Fibroblast of skin of left biceps (primary cell): ENCODE results near the gene PIAS4.

Experiments
- DNase-seq, 2 experiments: peaks; one replicate each; pipeline ENCODE4 v3.0.0-alpha.2; 2013; ENCODE audit warnings: low read depth in 2 of 2

PIAS4 gene

DNA sequence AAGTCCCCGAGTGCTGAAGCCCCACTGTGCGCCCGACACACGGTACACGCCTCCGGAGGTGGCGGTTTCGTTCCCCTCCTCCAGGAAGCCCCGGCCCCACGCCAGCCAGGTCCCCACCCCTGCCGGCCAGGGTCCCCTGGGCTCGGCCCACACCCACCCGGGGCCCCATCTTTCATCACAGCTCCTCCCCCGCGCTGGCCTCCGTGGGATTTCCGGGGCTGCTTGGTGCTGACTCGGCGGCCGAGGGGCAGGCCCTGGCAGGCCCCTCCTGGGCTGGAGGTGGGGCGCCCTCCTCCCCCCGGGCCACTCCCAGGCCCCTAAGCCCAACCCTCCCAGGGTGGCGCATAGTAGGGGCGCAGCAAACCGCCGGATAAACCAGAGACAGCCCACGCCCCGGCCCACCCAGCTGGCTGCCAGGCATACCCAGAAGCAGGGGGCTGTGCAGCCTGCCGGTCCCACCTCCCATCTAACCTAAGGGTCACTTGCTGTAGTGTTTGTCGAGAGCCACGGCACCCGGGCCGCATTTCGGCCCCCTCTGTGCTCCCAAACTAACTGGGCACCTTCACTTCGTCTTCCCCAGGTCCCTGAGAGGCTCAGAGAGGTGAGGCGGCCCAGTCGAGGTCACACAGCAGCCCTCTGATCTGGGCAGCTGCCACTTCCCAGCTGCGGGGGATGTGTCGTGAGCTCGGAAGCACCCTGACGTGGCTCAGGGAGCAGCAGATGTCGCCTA lies 52.5 kb downstream of the PIAS4 start:
- DNase-seq: no peak

- no peak for DNase-seq
Measured at GRCh38 chr19:4060621-4061177, 53.2 kb downstream of the PIAS4 start.

GRCh38 chr19:4061178-4061682 lies 53.7 kb downstream of the PIAS4 start:
- no peak for DNase-seq

DNA sequence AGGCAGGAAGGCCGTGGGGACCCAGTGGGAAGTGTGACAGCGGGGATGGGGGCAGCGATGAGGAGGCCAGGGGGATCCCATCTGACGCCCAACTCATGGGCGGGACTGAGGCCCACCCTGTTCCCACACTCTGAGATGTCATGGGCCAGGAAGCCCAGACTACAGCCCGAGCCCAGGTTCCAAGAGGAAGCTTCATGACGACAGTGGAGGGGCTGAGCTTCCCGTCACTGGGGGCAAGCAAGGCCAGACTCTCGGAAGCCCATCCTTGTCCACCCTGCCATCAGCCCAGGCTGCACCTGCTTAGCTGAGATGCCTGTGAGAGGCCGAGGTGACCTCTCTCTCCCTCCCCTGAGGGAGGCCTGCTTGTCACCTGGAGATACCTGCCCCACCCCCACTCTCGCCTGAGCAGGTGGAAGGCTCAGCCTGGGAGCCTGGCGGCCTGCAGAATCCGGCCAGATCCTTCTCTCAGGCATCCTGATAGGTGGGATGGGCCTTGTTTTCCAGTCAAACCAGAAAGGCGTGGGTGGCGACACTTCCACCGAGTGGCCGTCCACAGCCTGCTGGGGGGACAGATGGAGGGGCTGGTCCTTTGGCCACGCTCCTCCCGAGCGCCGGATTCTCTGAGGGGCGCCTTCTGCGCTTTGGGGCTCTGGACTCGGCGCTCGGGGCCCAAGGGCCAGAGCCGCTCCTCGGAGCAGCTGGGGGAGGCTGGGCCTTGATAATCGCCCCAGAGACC lies 54.3 kb downstream of the PIAS4 start:
- DNase-seq: no peak

DNA sequence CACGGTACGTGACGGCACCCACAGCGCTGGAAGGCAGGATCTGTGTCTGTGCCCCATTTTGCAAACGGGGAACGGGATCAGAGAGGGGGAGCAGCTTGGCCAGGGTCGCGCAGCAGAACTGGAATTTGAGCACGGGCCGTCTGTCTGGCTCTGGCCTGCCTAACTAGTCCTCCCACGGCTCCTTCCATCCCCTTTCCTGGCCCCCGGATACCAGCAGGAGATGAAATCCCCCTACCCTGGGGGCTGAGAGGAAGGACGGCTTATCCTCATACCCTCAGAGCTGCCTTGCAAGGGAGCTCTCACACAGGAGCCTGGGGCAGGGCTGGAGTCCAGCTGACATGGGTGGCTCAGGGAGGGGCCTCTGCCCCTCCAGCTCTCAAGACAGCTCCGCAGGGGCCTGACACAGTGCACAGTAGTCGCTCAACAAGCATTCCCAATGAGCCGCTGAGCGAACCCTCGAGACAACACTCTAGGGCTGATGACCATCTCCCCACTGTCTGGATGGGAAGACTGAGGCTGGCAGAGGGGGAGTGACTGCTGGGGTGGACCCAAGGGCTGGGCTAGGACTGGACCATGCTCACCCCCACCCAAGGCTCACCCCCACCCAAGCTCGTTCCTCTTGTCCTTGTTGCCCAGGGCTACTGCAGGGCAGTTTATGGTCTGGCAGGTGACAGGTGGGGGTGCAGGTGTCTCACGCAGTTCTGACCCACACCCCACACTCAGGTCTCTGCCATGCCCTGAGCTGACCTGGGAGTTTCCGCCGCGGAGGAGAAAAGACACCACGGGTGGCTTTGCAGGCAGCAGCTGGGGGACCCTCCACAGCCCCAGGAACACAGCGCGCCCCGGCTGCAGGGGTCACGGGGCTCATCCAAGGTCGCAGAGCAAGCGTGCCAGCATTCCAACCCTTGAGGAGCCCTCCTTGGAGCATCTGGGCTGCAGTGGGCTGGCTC lies 55.2 kb downstream of the PIAS4 start:
- no peak for DNase-seq

DNA sequence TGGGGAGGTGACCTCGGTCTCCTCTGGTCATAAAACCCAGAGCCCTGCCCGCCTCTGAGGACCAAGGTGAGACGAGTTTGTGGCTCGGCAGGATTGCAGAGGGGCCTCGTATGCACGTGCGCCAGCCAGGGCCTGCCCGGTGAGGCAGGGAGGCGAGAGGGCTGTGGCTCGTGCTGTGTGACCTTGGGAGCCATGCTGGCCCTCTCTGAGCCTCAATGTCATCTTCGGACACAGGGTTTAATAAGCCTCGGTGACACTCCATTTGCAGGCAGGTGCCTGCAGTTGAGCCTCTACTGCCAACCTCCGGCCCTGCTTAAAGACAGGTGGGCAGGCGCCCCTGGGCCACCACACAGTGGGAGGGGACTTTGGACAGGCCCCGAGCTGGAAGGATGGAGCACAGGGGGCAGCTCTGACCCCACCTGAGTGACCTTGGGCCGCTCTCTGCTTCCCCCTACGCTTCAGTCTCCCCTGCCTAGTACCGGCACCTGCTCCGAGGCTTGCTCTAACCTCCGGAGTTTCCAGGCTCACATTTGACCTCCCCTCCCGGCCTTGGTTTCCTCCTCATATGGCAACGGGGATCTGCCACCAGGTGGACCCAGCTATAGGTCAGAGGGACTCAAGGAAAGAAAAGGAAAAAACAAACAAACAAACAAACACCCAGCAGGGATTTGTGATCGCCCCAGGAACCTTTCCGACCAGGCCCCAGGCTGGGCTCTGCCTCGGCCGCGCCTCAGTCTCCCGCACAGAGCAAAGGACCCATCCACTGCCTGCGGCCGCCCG lies 56.0 kb downstream of the PIAS4 start:
- DNase-seq: no peak

DNA sequence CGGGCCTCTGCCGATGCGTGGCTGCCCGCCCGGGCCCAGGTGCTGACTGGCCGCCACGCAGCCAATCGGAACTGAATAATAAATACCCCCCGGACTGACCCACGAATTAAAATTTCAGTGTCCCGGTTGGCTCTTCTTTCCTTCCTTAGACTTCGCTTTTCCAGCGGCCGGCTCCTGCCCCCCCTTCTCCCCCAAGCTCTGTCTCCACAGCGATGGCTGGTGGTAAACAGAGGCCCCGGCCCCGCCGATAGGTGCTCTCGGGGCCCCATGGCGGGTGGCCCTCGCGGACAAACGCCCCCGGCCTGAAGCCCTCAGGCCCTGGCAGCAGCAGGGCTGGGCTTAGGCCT lies 56.6 kb downstream of the PIAS4 start:
- DNase-seq: no peak

DNA sequence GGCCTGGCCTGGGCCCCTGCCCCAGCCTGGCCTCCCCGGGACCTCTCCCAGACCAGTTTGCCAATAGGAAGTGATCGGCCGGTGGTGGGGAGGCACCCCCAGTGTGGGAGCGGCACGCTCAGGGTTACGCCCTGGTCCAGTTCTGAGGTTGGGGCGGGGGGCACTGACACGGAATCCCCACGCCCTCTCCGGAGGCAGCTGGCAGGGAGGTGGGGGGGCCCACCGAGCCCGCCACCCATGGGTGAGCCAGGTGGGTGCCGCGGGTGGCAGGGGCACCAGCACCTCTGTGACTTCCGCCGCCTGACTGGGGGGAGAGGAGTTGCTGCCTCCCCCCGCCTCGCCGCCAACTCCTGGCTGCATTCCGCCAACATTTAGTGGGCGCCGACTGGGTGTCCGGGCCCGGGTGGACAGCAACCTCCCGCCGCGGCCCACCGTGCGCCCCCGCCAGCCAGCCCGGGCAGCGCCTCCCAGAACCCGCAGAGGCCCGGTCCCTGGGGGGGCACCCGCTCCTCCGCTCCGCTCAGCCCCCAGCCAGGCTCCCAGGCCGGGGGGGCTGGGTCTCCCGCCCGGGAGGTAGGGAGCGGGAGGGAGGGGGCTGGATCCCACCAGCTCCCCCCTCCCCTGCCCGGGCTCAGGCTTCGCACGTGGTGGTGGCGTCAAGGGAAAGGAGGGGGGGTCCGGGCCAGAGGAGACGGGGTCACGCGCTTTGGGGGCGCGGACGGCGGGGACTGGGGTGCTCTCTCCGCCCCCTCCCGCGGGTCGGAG lies 57.1 kb downstream of the PIAS4 start:
- DNase-seq: no peak

DNA sequence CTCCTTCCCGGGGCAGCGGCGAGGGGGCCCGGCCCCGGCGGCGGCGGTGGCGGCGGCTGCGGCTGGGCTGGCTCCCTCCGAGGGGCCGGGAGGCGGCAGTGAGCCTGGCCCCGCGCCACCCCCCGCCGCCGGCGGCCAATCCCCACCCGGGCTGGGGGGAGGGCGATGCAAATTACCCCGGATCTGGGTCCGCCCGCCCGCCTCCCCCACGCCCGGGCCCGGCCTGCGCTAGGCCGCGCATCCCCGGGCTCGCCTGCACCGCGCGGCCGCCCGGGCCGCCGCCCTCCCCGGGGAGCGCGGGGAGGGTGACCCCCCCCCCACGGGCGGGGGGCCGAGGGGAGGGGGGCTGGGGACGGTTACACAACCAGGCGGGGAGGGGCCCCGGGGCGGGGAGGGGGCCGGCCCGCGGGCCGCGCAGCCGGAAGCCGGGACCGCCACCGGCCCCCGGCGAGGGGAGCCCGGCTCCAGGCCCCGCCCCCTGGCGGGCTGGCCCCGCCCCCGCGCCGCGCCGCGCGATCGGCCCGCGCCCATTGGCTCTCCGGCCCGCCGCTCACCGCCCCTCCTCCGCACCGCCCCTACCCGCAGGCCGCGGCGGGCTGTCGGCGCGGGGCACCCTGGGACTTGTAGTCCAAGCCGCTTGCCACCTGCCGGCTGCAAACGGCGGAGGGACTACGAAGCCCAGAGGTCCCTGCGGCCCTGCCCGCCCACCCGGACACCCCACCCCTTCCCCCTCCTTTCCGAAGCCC lies 58.1 kb downstream of the PIAS4 start:
- peak; percentile 95 to 96 for DNase-seq

- DNase-seq: no peak
Measured at GRCh38 chr19:4066176-4066606, 58.7 kb downstream of the PIAS4 start.

DNA sequence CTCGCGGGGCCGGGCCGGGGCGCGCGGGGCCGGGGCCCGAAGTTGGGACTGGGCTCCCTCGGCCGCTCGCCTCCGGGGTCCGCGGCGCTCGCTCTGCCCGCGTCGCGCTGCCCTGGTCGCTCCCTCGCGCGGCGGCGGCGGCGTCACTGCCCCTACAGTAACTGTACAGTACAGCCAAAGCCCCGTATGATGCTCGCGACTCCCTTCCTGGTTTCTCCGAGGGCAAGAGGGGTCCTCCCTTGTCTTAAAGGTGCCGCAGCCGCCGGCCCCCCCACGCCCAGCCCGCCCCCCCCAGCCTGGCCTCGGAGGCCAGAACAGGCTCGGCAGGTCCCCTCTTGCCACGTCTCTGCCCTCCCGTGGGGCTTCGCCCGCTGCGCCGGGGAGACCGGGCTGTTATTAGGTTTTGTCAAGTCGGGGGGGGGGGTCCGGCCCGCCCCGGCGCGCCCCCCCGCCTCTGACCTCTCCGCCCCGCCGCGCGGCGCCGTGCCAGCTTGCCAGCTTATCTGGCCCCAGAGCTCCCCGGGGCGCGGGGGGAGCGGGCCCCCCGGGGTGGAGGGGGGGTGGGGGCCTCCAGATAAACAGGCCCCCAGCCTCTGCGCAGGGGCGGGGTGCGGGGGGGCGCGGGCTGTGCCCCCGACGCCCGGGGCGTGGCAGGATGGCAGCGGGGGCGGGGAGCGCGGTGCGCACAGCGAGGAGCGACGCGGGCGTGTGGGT lies 59.3 kb downstream of the PIAS4 start, which contains the start of gene ZBTB7A:
Gene ZBTB7A, minus strand, starts transcription at position 218 of the 714 bp plus-strand sequence. CDS start 11,667 bp downstream, outside the sequence.
- DNase-seq: peak; percentile 20 to 25

- DNase-seq: no peak
Measured at GRCh38 chr19:4067396-4068046, 60.0 kb downstream of the PIAS4 start.

GRCh38 chr19:4068047-4068966 lies 60.8 kb downstream of the PIAS4 start:
- DNase-seq: no peak

DNA sequence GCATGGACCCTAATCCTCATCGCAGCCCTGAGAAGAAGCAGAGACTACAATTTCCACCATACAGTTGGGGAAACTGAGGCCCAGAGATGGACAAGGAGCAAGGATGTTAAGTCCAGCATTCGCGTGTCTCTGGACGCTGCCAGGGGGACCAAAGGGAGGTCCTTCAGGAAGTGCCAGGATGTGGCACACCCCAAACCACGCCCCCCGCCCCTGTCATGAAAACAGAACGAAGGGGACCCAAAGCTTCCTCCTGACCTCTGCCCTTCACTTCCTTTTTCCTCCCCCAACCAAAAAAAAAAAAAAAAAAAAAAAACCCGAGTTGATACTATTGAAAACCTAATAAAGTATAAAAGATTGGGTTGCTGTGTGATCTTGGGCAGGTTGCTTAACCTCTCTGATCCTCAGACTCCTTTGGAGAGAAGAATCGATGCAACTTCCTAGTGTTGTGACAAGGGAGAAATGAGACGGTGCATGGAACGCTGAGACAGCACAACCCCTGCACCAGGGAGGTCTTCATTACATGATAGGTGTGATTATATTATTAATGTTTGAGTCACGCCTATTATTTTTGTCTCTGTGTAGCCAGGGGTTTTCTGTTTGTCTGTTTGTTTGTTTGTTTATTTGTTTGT lies 61.9 kb downstream of the PIAS4 start:
- no peak for DNase-seq

DNA sequence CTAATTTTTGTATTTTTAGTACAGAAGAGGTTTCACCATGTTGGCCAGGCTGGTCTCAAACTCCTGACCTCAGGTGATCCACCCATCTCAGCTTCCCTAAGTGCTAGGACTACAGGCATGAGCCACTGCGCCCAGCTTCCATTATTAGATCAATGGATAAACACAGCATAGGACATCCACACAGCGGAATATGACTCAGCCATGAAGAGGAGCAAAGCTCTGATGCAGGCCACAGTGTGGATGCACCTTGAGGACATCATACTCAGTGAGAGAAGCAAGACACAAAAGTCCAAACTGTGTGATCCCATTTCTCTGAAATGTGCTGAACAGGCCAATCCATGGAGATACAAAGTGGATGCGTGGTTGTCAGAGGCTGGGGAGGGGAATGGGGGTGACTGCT lies 64.1 kb downstream of the PIAS4 start:
- DNase-seq: no peak

- DNase-seq: no peak
Measured at GRCh38 chr19:4075373-4075772, 67.8 kb downstream of the PIAS4 start.

GRCh38 chr19:4077007-4077374 lies 69.5 kb downstream of the PIAS4 start:
- no peak for DNase-seq
